Brain microvascular endothelial cell (primary cell): ENCODE data around the gene FAHD1.

Experiments
- DNase-seq: peaks from one replicate; pipeline ENCODE4 v3.0.0-alpha.2; 2020
- H3K27ac ChIP-seq: fragments of 250-450 bp; sonication (Bioruptor Pico); 2 replicates; pipeline ENCODE4 v1.5.1; 2020; ENCODE audit warnings: mild to moderate bottlenecking, moderate library complexity
- H3K27me3 ChIP-seq: fragments of 250-450 bp; sonication (Bioruptor Pico); replicated peaks from 2 replicates; pipeline ENCODE4 v1.5.1; 2020; ENCODE audit warnings: mild to moderate bottlenecking
- H3K36me3 ChIP-seq: fragments of 250-450 bp; sonication (Bioruptor Pico); replicated peaks from 2 replicates; pipeline ENCODE4 v1.5.1; 2020; ENCODE audit warnings: mild to moderate bottlenecking
- H3K4me3 ChIP-seq: 2 replicates; pipeline ENCODE4 v1.5.1; 2011; ENCODE audit warnings: low read depth, mild to moderate bottlenecking, control low read depth, low read length, moderate library complexity
- CTCF ChIP-seq: IDR thresholded peaks from 2 replicates; pipeline ENCODE4 v1.5.1; 2011; ENCODE audit warnings: low read depth, mild to moderate bottlenecking, moderate library complexity, low read length, control low read depth, inconsistent platforms; ENCODE audit errors: missing control alignments
- in situ Hi-C: cut with HindIII; loops from 2 replicates; pipeline ENCODE4 v1.10.0; 2017; ENCODE audit warnings: low sequenced_read_pairs, low pct_ligation_motif_present

FAHD1 gene

DNA sequence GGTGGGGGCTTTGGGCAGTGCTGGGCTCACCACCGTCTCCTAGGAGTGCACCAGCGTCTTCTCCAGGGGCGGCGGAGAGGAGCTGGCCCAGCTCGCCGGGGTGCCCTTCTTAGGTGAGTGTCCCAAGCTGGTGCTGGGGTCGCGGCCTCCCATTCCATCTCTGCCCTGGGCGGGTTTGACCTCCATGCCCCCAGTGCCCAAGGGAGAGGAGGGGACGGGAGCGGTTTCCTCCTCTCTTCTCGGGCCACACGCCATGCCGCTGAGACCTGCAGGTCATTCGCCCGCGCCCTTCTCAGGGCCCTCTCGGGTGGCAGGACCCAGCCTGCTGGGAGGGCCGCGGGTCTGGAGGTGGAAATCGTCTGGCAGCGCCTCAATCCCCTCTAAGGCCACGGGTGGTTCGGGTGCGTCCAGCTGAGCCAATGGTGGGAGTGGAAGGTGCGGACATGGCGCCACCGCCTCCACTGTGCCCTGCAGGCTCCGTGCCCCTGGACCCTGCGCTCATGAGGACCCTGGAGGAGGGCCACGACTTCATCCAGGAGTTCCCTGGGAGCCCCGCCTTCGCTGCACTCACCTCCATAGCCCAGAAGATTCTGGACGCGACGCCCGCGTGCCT is 38.8 kb upstream of the FAHD1 start:
- no peak for DNase-seq
- Histone ChIP-seq H3K27ac (no peak overlapping the region), H3K4me3 (no peak overlapping the region), H3K36me3 (peaks cover 27% of the 10 kb centered on the region), H3K27me3 (no peaks in the 10 kb centered on the region)
- TF ChIP-seq CTCF: no peak
- in situ Hi-C loops: no loop called here

- no peak overlapping the region for H3K27ac ChIP-seq
- in situ Hi-C loops: no loop called here
- H3K27me3 ChIP-seq: no peaks in the 10 kb centered on the region
- TF ChIP-seq CTCF: no peak
- no peak overlapping the region for H3K4me3 ChIP-seq
- DNase-seq: no peak
- peaks cover 27% of the 10 kb centered on the region for H3K36me3 ChIP-seq
Measured at GRCh38 chr16:1788708-1789100, 38.3 kb upstream of the FAHD1 start.

GRCh38 chr16:1789643-1790045 is 37.4 kb upstream of the FAHD1 start:
- no peaks in the 10 kb centered on the region for H3K27me3 ChIP-seq
- in situ Hi-C loops: no loop called here
- no peak overlapping the region for H3K27ac ChIP-seq
- TF ChIP-seq CTCF: no peak
- H3K36me3 ChIP-seq: peaks cover 27% of the 10 kb centered on the region
- DNase-seq: no peak
- H3K4me3 ChIP-seq: no peak overlapping the region

DNA sequence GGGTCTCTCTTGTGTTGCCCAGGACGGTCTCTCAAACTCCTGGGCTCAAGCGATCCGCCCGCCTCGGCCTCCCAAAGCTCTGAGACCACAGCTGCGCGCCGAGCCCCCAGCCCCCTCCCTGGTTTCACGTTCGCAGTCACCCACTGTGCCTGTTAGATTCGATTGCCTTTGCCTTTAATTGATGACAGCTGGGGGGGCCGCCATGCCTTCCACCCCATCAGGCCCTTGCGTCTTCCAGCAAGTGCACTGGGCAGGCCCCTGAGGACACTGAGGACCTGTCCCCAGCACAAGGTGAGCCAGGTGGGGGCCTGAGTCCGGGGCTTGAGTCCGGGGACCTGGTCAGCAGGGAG is 36.8 kb upstream of the FAHD1 start:
- H3K4me3 ChIP-seq: no peak overlapping the region
- TF ChIP-seq CTCF: no peak
- no peaks in the 10 kb centered on the region for H3K27me3 ChIP-seq
- H3K27ac ChIP-seq: no peak overlapping the region
- DNase-seq: no peak
- peaks cover 27% of the 10 kb centered on the region for H3K36me3 ChIP-seq
- in situ Hi-C loops: no loop called here

GRCh38 chr16:1790611-1791255 is 36.3 kb upstream of the FAHD1 start:
- H3K27me3 ChIP-seq: no peaks in the 10 kb centered on the region
- peaks cover 27% of the 10 kb centered on the region for H3K36me3 ChIP-seq
- no peak overlapping the region for H3K27ac ChIP-seq
- TF ChIP-seq CTCF: no peak
- no peak overlapping the region for H3K4me3 ChIP-seq
- in situ Hi-C loops: no loop called here
- no peak for DNase-seq

DNA sequence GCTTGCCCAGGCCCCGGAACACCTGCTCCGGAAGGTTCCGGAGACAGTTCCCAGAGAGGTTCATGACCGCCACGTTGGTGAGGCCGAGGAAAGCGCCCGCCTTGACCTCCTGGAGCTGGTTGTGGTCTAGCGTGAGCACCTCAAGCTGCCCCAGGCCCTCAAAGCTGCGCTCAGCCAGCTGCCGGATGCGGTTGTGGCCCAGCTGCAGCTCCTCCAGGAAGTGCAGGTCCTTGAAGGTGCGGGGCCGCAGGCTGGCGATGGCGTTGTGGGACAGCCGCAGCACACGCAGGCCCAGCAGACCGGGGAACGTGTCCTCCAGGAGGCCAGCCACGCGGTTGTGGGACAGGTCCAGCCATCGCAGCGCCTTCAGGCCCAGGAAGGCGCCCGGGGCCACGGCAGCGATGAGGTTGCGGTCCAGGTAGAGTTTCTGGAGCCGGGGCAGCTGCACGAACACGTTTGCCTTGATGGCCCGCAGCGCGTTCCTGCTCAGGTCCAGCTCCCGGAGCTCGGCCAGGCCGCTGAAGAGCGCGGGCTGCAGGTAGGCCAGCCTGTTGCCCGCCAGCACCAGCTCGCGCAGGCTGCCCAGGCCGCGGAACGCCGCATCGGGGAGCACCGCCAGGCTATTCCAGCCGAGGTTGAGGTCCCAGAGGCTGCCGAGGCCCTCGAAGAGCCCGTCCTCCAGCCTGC is 35.6 kb upstream of the FAHD1 start:
- in situ Hi-C loops: no loop called here
- Histone ChIP-seq H3K4me3 (no peak overlapping the region), H3K27me3 (no peaks in the 10 kb centered on the region), H3K27ac (no peak overlapping the region), H3K36me3 (peaks cover 25% of the 10 kb centered on the region)
- no peak for DNase-seq
- TF ChIP-seq CTCF: no peak
